GM20000 (cell line): Measurements from ENCODE around the gene KLHL34.

Source experiments
- DNase-seq: peaks from one replicate; pipeline ENCODE4 v3.0.0; 2012; ENCODE audit warnings: low spot score
- CTCF ChIP-seq: IDR thresholded peaks from 2 replicates; pipeline ENCODE4 v1.5.1; 2012; ENCODE audit warnings: mild to moderate bottlenecking, control low read depth; ENCODE audit errors: extremely low read depth, missing control alignments

KLHL34 gene

GRCh38 chrX:21662761-21663160, 4.6 kb upstream of the KLHL34 start:
- no peak for TF ChIP-seq CTCF
- no peak for DNase-seq

GRCh38 chrX:21661316-21661715, 3.2 kb upstream of the KLHL34 start:
- no peak for DNase-seq
- TF ChIP-seq CTCF, result no peak

- no peak for TF ChIP-seq CTCF
- no peak for DNase-seq
Measured at GRCh38 chrX:21660156-21660555, 2.0 kb upstream of the KLHL34 start.

- DNase-seq, result no peak
- TF ChIP-seq CTCF, result no peak
Measured at GRCh38 chrX:21659320-21659719, 1.2 kb upstream of the KLHL34 start.

GRCh38 chrX:21658746-21659145, 616 bp upstream of the KLHL34 start:
- DNase-seq, result no peak
- TF ChIP-seq CTCF, result no peak

GRCh38 chrX:21657318-21658151, 595 bp downstream of the KLHL34 start:
- DNase-seq, result peak; percentile 7
- TF ChIP-seq CTCF, result no peak

- no peak for TF ChIP-seq CTCF
- no peak for DNase-seq
Measured at GRCh38 chrX:21656587-21657317, 1.4 kb downstream of the KLHL34 start.
